ENCODE results near the gene SPO11.

The SPO11 gene

DNA sequence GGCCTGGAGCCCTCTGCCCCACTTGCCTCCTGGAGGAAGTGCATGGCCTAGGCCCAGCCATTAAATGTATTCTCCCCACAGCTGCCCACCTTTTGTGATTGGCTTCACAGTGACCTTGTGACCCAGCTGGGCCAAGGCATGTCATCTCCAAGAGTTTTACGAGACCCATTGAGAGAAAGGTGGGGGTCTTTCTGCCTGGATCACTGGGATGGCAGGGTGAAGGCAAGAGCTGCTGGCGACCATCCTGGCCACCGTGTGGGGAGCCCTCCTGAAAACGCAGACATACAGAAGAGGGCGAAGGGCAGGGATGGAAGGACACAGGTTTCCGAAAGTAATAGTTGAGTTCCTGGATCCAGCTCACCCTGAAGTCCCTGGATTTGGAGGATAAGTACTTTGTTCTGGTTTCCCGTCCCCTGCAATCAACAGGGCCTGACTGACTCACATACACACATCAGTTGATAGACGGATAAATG lies 12.3 kb upstream of the SPO11 start:
- 97% methylated on average over 4 of the region's 8 CpGs for WGBS (ENCODE audit: insufficient coverage)
- POLR2A ChIA-PET, result no interaction called here
- Histone ChIP-seq H3K27ac (ENCODE audit: insufficient read depth in 1 of 2, low read depth in 1 of 2, low read length in 2 of 2, poor library complexity in 1 of 2, severe bottlenecking in 2 of 2) (no peak overlapping the region), H3K4me1 (ENCODE audit: control extremely low read depth in 1 of 4, control insufficient read depth in 4 of 4, insufficient read depth in 4 of 4, low read length in 3 of 4) (no peaks in the 10 kb centered on the region), H3K27me3 (replicated peaks in 2 of 5; ENCODE audit: control insufficient read depth in 4 of 5, insufficient read depth in 5 of 5, low read length in 4 of 5) (peaks cover 13 to 61% (median 17%) of the 10 kb centered on the region in 5 experiments), H3K9me3 (ENCODE audit: control extremely low read depth in 1 of 5, control insufficient read depth in 4 of 5, insufficient read depth in 2 of 5, low read depth in 1 of 5, low read length in 4 of 5) (no peaks in the 10 kb centered on the region), H3K4me3 (ENCODE audit: control insufficient read depth in 1 of 7, extremely low read depth in 1 of 7, insufficient read depth in 4 of 7, low read depth in 2 of 7, low read length in 6 of 7) (no peak overlapping the region), H3K36me3 (ENCODE audit: control insufficient read depth in 4 of 4, insufficient read depth in 4 of 4, low read length in 3 of 4) (no peaks in the 10 kb centered on the region)
- CTCF ChIA-PET, result no interaction called here
- no peak for DNase-seq

DNA sequence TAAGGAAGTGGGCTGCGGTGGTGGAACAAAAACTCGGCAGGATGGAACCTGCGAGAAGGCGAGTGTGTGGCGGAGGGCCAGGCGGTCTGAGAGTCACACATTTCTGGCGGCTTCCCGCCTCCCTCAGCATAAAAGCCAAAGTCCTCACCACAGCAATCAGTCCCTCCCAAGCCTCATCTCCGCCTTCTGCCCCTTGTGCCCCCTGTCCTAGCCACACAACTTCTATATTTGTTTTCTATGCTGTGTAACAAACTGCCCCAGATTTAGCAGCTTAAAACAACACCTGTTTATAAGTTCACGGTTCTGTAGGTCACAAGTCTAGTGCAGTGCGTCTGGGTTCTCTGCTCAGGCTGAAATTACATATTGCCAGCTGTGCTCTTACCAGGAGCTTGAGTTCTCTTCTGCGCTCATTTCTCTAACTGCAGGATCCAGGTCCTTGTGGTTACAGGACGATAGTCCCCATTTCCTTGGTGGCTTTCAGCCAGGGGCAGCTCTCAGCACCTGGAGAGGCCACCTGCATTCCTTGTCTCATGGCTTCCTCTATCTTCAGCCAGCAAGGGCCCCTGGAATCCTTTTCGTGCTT lies 11.7 kb upstream of the SPO11 start:
- CTCF ChIA-PET, result no interaction called here

DNA sequence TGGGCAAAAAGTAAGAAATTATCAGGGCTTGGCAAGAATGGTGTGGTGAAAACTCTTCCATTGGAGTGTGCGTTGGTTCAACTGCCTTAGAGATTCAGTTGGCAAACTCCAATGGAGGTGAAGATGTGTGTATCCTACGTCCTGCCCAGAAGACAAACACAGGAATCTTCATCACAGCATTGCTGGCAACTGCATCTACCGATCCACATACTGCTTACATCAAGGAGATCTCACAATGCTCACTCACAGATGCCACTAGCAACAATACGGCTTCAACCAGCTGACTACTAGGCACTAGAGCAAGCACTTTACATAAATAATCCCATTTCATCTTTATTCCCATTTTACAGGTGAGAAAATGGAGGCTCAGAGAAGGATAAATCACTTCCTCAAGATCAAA lies 10.0 kb upstream of the SPO11 start:
- no peak overlapping the region for H3K27ac ChIP-seq (ENCODE audit: insufficient read depth in 1 of 2, low read depth in 1 of 2, low read length in 2 of 2, poor library complexity in 1 of 2, severe bottlenecking in 2 of 2)
- ChIA-PET CTCF (no interaction called here), POLR2A (no interaction called here)
- peaks cover 6 to 60% (median 14%) of the 10 kb centered on the region in 5 experiments for H3K27me3 ChIP-seq (replicated peaks in 2 of 5; ENCODE audit: control insufficient read depth in 4 of 5, insufficient read depth in 5 of 5, low read length in 4 of 5)
- WGBS (ENCODE audit: insufficient coverage), result 70% methylated on average over 3 of the region's 4 CpGs
- no peak overlapping the region for H3K4me3 ChIP-seq (ENCODE audit: control insufficient read depth in 1 of 7, extremely low read depth in 1 of 7, insufficient read depth in 4 of 7, low read depth in 2 of 7, low read length in 6 of 7)
- H3K4me1 ChIP-seq (ENCODE audit: control extremely low read depth in 1 of 4, control insufficient read depth in 4 of 4, insufficient read depth in 4 of 4, low read length in 3 of 4), result no peaks in the 10 kb centered on the region
- no peaks in the 10 kb centered on the region for H3K36me3 ChIP-seq (ENCODE audit: control insufficient read depth in 4 of 4, insufficient read depth in 4 of 4, low read length in 3 of 4)
- no peaks in the 10 kb centered on the region for H3K9me3 ChIP-seq (ENCODE audit: control extremely low read depth in 1 of 5, control insufficient read depth in 4 of 5, insufficient read depth in 2 of 5, low read depth in 1 of 5, low read length in 4 of 5)
- no peak for DNase-seq

More for the DNA sequence above, 11.7 kb upstream of the SPO11 start:
- Histone ChIP-seq H3K36me3 (ENCODE audit: control insufficient read depth in 4 of 4, insufficient read depth in 4 of 4, low read length in 3 of 4) (no peaks in the 10 kb centered on the region), H3K4me3 (ENCODE audit: control insufficient read depth in 1 of 7, extremely low read depth in 1 of 7, insufficient read depth in 4 of 7, low read depth in 2 of 7, low read length in 6 of 7) (no peak overlapping the region), H3K9me3 (ENCODE audit: control extremely low read depth in 1 of 5, control insufficient read depth in 4 of 5, insufficient read depth in 2 of 5, low read depth in 1 of 5, low read length in 4 of 5) (no peaks in the 10 kb centered on the region), H3K27ac (ENCODE audit: insufficient read depth in 1 of 2, low read depth in 1 of 2, low read length in 2 of 2, poor library complexity in 1 of 2, severe bottlenecking in 2 of 2) (no peak overlapping the region), H3K27me3 (replicated peaks in 2 of 5; ENCODE audit: control insufficient read depth in 4 of 5, insufficient read depth in 5 of 5, low read length in 4 of 5) (peaks cover 9 to 61% (median 17%) of the 10 kb centered on the region in 5 experiments), H3K4me1 (ENCODE audit: control extremely low read depth in 1 of 4, control insufficient read depth in 4 of 4, insufficient read depth in 4 of 4, low read length in 3 of 4) (no peaks in the 10 kb centered on the region)
- POLR2A ChIA-PET, result no interaction called here
- DNase-seq, result no peak
- WGBS (ENCODE audit: insufficient coverage), result 92% methylated on average over 11 of the region's 14 CpGs

DNA sequence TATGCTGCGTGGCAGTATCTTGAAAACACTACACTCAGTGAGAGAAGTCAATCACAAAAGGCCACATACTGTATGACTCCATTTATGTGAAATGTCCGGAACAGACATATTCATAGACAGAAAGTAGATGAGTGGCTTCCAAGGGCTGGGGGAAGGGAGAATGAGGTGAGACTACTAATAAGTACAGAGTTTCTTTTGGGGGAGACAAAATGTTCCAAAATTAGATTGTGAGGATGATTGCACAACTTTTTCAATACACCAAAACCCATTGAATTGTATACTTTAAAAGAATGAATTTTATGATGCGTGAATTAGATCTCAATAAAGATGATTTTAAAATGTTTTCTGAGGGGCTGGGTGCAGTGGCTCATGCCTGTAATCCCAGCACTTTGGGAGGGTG lies 9.2 kb upstream of the SPO11 start:
- Histone ChIP-seq H3K27me3 (replicated peaks in 2 of 5; ENCODE audit: control insufficient read depth in 4 of 5, insufficient read depth in 5 of 5, low read length in 4 of 5) (peaks cover 9 to 66% (median 17%) of the 10 kb centered on the region in 5 experiments), H3K27ac (ENCODE audit: insufficient read depth in 1 of 2, low read depth in 1 of 2, low read length in 2 of 2, poor library complexity in 1 of 2, severe bottlenecking in 2 of 2) (no peak overlapping the region), H3K4me3 (ENCODE audit: control insufficient read depth in 1 of 7, extremely low read depth in 1 of 7, insufficient read depth in 4 of 7, low read depth in 2 of 7, low read length in 6 of 7) (no peak overlapping the region), H3K9me3 (ENCODE audit: control extremely low read depth in 1 of 5, control insufficient read depth in 4 of 5, insufficient read depth in 2 of 5, low read depth in 1 of 5, low read length in 4 of 5) (no peaks in the 10 kb centered on the region), H3K36me3 (ENCODE audit: control insufficient read depth in 4 of 4, insufficient read depth in 4 of 4, low read length in 3 of 4) (no peaks in the 10 kb centered on the region), H3K4me1 (ENCODE audit: control extremely low read depth in 1 of 4, control insufficient read depth in 4 of 4, insufficient read depth in 4 of 4, low read length in 3 of 4) (no peaks in the 10 kb centered on the region)
- DNase-seq, result no peak
- no CpG with 5 or more reads among the region's 3 CpGs for WGBS (ENCODE audit: insufficient coverage)
- ChIA-PET POLR2A (no interaction called here), CTCF (no interaction called here)

DNA sequence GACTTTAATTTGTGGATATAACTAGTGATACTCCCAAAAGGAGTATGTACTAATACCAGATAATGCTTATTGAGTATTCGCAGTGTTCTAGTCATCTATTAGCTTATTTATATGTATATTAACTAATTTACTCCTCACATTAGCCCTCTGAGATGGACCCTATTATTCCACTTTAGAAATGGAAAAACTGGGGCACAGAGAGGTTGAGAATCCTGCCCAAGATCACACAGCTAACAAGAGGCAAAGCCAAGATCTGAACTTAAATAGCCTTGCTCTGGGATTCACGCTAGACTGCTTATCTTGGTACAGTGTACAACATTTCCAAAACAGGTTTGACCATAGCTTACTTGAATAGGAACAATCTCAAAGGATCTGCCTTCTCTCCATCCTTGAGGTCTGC lies 8.5 kb upstream of the SPO11 start:
- ChIA-PET POLR2A (no interaction called here), CTCF (interaction anchor here (1.1 kb wide), 1 partner anchor 25 kb away, joined by 3 read pairs; no protein-coding TSS in a partner anchor)
- 92% methylated on average over 1 of the region's 2 CpGs for WGBS (ENCODE audit: insufficient coverage)

DNA sequence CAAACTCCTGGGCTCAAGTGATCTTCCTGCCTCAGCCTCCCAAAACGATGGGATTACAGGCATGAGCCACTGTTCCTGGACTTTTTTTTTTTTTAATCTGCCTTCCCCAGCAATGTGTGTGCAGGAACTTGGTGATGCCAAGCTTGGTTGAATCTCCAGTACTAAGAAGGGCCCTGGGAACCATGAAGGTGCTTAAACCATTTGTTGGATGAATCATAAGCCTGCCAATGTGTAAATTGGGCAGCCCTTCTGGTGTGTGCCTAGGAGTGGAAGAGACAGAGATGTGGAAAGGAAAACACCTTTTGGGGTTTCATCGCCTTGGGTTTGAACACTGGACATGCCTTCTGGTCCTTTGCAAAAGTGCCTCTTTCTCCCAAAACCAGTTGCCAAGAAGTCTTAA lies 7.1 kb upstream of the SPO11 start:
- peaks cover 11 to 79% (median 29%) of the 10 kb centered on the region in 5 experiments for H3K27me3 ChIP-seq (replicated peaks in 2 of 5; ENCODE audit: control insufficient read depth in 4 of 5, insufficient read depth in 5 of 5, low read length in 4 of 5)
- H3K4me3 ChIP-seq (ENCODE audit: control insufficient read depth in 1 of 7, extremely low read depth in 1 of 7, insufficient read depth in 4 of 7, low read depth in 2 of 7, low read length in 6 of 7), result no peak overlapping the region
- no peaks in the 10 kb centered on the region for H3K36me3 ChIP-seq (ENCODE audit: control insufficient read depth in 4 of 4, insufficient read depth in 4 of 4, low read length in 3 of 4)
- CTCF ChIA-PET, result interaction anchor here (0.6 to 1.3 kb wide), 2 partner anchors 10 to 903 kb away, joined by 3 to 6 read pairs; no protein-coding TSS in a partner anchor
- H3K4me1 ChIP-seq (ENCODE audit: control extremely low read depth in 1 of 4, control insufficient read depth in 4 of 4, insufficient read depth in 4 of 4, low read length in 3 of 4), result no peaks in the 10 kb centered on the region
- H3K9me3 ChIP-seq (ENCODE audit: control extremely low read depth in 1 of 5, control insufficient read depth in 4 of 5, insufficient read depth in 2 of 5, low read depth in 1 of 5, low read length in 4 of 5), result no peaks in the 10 kb centered on the region
- H3K27ac ChIP-seq (ENCODE audit: insufficient read depth in 1 of 2, low read depth in 1 of 2, low read length in 2 of 2, poor library complexity in 1 of 2, severe bottlenecking in 2 of 2), result no peak overlapping the region
- POLR2A ChIA-PET, result no interaction called here
- WGBS (ENCODE audit: insufficient coverage), result 67% methylated on average over 1 of the region's 2 CpGs
- DNase-seq, result no peak

More for the DNA sequence above, 8.5 kb upstream of the SPO11 start:
- Histone ChIP-seq H3K27ac (ENCODE audit: insufficient read depth in 1 of 2, low read depth in 1 of 2, low read length in 2 of 2, poor library complexity in 1 of 2, severe bottlenecking in 2 of 2) (no peak overlapping the region), H3K4me1 (ENCODE audit: control extremely low read depth in 1 of 4, control insufficient read depth in 4 of 4, insufficient read depth in 4 of 4, low read length in 3 of 4) (no peaks in the 10 kb centered on the region), H3K36me3 (ENCODE audit: control insufficient read depth in 4 of 4, insufficient read depth in 4 of 4, low read length in 3 of 4) (no peaks in the 10 kb centered on the region), H3K4me3 (ENCODE audit: control insufficient read depth in 1 of 7, extremely low read depth in 1 of 7, insufficient read depth in 4 of 7, low read depth in 2 of 7, low read length in 6 of 7) (no peak overlapping the region), H3K27me3 (replicated peaks in 2 of 5; ENCODE audit: control insufficient read depth in 4 of 5, insufficient read depth in 5 of 5, low read length in 4 of 5) (peaks cover 11 to 74% (median 19%) of the 10 kb centered on the region in 5 experiments), H3K9me3 (ENCODE audit: control extremely low read depth in 1 of 5, control insufficient read depth in 4 of 5, insufficient read depth in 2 of 5, low read depth in 1 of 5, low read length in 4 of 5) (no peaks in the 10 kb centered on the region)
- DNase-seq, result no peak

DNA sequence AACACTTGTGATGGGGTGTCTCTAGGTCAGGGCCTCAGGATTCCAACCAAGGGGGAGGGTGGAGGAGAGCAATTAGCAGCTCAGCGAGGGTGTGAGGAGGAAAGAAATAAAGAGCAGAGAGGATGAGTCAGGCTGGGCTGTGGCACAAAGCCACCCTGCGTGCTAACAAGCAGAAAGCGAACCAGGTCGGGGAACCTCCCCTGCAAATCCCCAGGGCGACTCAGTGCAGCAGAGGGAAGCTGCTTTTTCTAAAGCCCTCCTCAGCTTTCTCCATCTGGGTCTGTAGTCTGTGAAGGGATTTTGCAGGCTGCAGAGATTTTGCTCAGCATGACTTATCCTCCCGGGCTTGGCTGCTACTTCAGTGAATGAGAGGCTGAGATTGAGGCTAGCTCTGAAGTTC lies 6.6 kb upstream of the SPO11 start:
- Histone ChIP-seq H3K9me3 (ENCODE audit: control extremely low read depth in 1 of 5, control insufficient read depth in 4 of 5, insufficient read depth in 2 of 5, low read depth in 1 of 5, low read length in 4 of 5) (no peaks in the 10 kb centered on the region), H3K27me3 (replicated peaks in 2 of 5; ENCODE audit: control insufficient read depth in 4 of 5, insufficient read depth in 5 of 5, low read length in 4 of 5) (peaks cover 11 to 83% (median 33%) of the 10 kb centered on the region in 5 experiments), H3K27ac (ENCODE audit: insufficient read depth in 1 of 2, low read depth in 1 of 2, low read length in 2 of 2, poor library complexity in 1 of 2, severe bottlenecking in 2 of 2) (no peak overlapping the region), H3K4me3 (ENCODE audit: control insufficient read depth in 1 of 7, extremely low read depth in 1 of 7, insufficient read depth in 4 of 7, low read depth in 2 of 7, low read length in 6 of 7) (no peak overlapping the region), H3K4me1 (ENCODE audit: control extremely low read depth in 1 of 4, control insufficient read depth in 4 of 4, insufficient read depth in 4 of 4, low read length in 3 of 4) (no peaks in the 10 kb centered on the region), H3K36me3 (ENCODE audit: control insufficient read depth in 4 of 4, insufficient read depth in 4 of 4, low read length in 3 of 4) (no peaks in the 10 kb centered on the region)
- DNase-seq, result no peak
- WGBS (ENCODE audit: insufficient coverage), result 45% methylated on average over 4 of the region's 6 CpGs
- CTCF ChIA-PET, result no interaction called here
- POLR2A ChIA-PET, result no interaction called here
